ENCODE results near the gene TRIM28. TPM values are rescaled to one million over a fixed set of nuclear protein-coding genes. Genes with fewer than 3 reads are reported as not detected.
"Not testable (repeated sequence)": the region's sequence is repeated elsewhere in the genome, so short reads cannot be mapped to it uniquely, and the experiment has no call there.

TRIM28 gene
- total RNA-seq, 2 donors from 2014 or later, result 427 to 525 TPM

DNA sequence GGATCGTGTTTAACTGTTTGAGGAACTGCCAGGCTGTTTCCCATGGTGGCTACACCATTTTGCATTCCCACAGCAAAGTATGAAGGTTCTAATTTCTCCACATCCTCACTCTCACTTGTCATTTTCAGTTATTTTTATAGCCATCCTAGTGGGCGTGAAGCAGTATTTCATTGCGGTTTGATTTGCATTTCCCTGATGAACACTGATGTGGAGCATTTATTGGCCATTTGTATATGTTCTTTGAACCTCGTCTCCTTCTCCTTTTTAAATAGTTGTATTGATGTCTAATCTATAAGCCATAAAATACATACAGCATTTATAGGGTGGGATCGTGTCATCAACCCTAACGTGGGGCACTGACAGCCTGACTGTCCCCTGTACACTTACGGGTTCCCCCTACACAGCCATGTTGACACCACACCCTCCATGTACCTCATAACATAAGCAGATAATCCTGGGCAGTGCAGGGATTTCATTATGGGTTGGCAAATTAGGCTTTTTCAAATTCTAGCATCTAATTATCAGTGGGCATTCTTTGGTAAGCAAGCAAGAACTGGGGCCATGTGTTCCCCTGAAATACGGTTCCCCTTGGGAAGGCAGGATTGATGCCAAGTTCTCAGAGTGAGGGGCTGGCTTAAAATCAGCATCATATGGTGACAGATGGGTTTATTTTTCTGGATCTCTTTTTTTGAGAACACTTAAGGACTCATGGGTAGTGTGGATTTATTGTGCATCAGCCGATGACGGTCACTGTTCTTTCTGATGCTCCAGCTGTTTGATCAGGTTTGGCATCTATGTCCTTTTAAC is 12.6 kb upstream of the TRIM28 start:
- Mint-ChIP-seq H3K27ac (no peak overlapping the region), H3K27me3 (no peaks in the 10 kb centered on the region), H3K36me3 (ENCODE audit: low read depth) (peaks cover 2% of the 10 kb centered on the region), H3K4me1 (peaks cover 2% of the 10 kb centered on the region), H3K4me3 (no peak overlapping the region)
- no peaks in the 10 kb centered on the region for H3K9me3 ChIP-seq (ENCODE audit: control insufficient read depth, low read length, poor library complexity, severe bottlenecking)
- ATAC-seq, result no peak
- DNase-seq, result no peak

DNA sequence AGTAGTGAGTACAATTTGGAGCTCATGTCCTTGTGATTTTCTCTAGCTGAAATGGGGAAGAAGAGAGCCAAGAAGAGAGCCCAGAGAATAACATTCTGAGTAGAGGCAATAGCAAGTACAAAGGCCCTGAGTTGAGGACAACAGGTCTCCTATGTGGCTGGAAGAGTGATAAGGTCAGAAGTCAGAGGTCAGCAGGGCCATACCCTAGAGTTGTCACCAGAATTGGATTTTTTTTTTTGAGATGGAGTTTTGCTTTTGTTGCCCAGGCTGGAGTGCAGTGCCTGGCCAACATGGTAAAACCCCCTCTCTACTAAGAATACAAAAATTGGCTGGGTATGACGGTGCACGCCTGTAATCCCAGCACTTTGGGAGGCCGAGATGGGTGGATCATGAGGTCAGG is 8.0 kb upstream of the TRIM28 start:
- Mint-ChIP-seq H3K4me3 (no peak overlapping the region), H3K27me3 (no peaks in the 10 kb centered on the region), H3K36me3 (ENCODE audit: low read depth) (peaks cover 2% of the 10 kb centered on the region), H3K27ac (no peak overlapping the region), H3K4me1 (peaks cover 9% of the 10 kb centered on the region)
- ATAC-seq (no peak), DNase-seq (no peak)
- H3K9me3 ChIP-seq (ENCODE audit: control insufficient read depth, low read length, poor library complexity, severe bottlenecking), result no peaks in the 10 kb centered on the region

DNA sequence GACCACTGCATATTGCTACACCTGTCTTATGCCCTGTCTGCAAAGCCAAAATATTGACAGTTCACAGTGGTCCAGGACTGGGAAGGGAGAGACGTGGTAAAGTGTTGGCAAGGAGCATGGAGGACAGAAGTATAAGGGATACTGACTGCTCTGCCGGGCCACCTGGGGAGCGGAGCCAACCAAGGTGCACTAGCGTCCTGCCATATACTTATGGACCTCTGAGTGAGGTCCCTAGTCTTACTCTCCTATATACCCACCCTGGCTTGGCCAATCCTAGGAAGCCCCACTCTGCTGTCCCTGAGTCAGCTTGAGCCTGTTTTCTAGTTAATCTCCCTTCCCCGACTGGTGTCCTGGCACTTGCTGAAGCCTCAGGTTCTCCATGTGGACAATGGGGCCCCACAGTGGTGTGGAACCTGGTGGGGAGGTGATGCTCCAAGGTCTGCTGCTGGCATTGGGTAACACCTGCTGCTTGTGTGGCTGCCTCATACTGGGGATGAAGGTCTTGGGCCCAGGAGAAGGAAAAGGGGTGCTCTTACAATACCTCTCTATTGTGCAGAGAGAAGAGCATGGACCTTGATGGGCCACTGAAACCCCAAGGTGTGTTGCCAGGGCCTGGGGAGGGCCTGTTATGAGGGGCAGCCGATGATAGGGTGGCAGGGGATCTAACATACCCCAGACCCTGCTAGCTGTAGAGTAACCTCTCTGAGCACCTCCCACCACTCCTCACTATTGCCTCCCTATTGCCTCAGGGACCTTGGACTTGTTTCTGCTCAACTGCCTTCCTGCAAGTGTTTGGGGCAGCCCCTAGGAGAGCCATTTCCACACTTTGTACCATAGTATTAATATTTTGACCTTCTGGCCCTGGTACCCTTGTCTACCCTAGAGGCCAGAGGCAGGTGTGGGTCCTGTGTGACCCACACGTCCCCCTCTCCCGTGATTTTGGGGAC is 6.7 kb upstream of the TRIM28 start:
- no peaks in the 10 kb centered on the region for H3K9me3 ChIP-seq (ENCODE audit: control insufficient read depth, low read length, poor library complexity, severe bottlenecking)
- Mint-ChIP-seq H3K27me3 (no peaks in the 10 kb centered on the region), H3K4me1 (peaks cover 9% of the 10 kb centered on the region), H3K27ac (peak overlapping the region; percentile 51), H3K36me3 (ENCODE audit: low read depth) (peaks cover 2% of the 10 kb centered on the region), H3K4me3 (peak overlapping the region; percentile 41)
- ATAC-seq (no peak), DNase-seq (no peak)

DNA sequence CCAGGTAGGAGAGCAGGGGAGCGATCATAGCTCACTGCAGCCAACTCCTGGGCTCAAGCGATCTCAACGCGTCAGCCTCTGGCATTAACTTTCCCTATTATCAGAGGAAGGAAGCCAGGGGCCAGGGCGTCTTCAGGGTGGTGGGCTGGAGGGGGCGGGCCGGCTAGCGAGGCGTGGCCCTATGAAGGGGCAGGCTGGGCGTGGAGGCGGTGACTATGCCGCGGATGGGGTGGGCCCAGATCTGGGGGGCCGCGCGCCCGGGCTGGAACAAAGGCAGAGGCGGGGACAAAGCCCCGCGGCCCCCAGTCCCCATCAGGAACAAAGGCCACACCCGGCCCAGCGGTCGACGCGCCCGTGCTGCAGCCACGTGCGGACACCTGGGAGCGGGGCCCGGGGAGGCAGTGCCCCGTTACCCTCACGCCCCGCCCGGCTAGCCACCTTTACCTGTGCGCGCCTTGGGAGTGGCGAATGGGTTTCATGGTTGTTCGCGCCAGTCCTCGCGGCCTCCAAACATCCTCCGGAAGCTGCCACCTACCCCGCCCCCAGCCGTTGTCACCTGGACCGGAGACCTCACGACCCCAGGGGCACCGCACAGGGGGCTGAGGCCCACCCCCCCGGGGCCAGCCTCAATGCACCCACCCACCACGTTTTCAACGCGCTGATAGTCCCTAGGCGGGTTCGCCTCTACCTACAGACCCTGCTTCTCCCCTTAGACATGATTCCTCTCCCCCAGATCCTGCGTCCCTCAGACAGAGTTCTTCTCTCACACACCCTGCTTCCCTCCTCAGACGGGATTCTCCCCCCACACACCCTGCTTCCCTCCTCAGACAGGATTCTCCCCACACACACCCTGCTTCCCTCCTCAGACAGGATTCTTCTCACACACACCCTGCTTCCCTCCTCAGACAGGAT is 5.4 kb upstream of the TRIM28 start:
- peaks cover 2% of the 10 kb centered on the region for H3K36me3 Mint-ChIP-seq (ENCODE audit: low read depth)
- peaks cover 10% of the 10 kb centered on the region for H3K4me1 Mint-ChIP-seq
- peak overlapping the region; percentile 82 for H3K4me3 Mint-ChIP-seq
- DNase-seq (peak in 1 of 3 donors; percentile 11), ATAC-seq (peak; percentile 78)
- H3K9me3 ChIP-seq (ENCODE audit: control insufficient read depth, low read length, poor library complexity, severe bottlenecking), result no peaks in the 10 kb centered on the region
- no peaks in the 10 kb centered on the region for H3K27me3 Mint-ChIP-seq
- peak overlapping the region; percentile 14 for H3K27ac Mint-ChIP-seq

DNA sequence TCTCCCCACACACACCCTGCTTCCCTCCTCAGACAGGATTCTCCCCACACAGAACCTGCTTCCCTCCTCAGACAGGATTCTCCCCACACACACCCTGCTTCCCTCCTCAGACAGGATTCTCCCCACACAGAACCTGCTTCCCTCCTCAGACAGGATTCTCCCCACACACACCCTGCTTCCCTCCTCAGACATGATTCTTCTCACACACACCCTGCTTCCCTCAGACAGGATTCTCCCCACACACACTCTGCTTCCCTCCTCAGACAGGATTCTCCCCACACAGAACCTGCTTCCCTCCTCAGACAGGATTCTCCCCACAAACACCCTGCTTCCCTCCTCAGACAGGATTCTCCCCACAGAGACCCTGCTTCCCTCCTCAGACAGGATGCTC is 4.7 kb upstream of the TRIM28 start:
- Mint-ChIP-seq H3K4me1 (peaks cover 17% of the 10 kb centered on the region), H3K27ac (peak overlapping the region; percentile 14), H3K4me3 (peak overlapping the region; percentile 82)
- not testable (repeated sequence) for H3K9me3 ChIP-seq (ENCODE audit: control insufficient read depth, low read length, poor library complexity, severe bottlenecking); H3K36me3 Mint-ChIP-seq (ENCODE audit: low read depth); ATAC-seq; DNase-seq; H3K27me3 Mint-ChIP-seq

DNA sequence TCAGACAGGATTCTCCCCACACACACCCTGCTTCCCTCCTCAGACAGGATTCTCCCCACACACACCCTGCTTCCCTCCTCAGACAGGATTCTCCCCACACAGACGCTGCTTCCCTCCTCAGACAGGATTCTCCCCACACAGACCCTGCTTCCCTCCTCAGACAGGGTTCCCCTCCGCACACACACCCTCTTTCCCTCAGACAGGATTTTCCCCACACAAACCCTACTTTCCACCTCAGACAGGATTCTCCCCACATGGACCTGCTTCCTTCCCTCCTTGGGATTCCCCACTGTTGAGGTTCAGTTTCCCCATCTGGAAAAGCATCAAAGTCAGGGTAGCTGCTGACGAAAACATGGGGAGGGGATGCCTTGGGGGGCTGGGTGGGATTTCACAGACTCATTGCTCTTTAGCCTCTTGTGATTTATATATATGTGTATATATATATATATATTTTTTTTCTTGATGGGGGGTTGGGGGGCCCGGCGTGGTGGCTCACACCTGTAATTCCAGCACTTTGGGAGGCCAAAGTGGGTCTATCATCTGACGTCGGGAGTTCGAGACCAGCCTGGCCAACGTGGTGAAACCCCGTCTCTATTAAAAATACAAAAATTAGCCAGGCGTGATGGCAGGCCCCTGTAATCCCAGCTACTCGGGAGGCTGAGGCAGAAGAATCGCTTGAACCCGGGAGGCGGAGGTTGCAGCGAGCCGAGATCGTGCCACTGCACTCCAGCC is 1.1 kb upstream of the TRIM28 start:
- DNase-seq; ATAC-seq; H3K4me3 Mint-ChIP-seq; H3K36me3 Mint-ChIP-seq (ENCODE audit: low read depth); H3K27me3 Mint-ChIP-seq; H3K9me3 ChIP-seq (ENCODE audit: control insufficient read depth, low read length, poor library complexity, severe bottlenecking): not testable (repeated sequence)
- peak overlapping the region; percentile 43 for H3K27ac Mint-ChIP-seq
- peaks cover 34% of the 10 kb centered on the region for H3K4me1 Mint-ChIP-seq

DNA sequence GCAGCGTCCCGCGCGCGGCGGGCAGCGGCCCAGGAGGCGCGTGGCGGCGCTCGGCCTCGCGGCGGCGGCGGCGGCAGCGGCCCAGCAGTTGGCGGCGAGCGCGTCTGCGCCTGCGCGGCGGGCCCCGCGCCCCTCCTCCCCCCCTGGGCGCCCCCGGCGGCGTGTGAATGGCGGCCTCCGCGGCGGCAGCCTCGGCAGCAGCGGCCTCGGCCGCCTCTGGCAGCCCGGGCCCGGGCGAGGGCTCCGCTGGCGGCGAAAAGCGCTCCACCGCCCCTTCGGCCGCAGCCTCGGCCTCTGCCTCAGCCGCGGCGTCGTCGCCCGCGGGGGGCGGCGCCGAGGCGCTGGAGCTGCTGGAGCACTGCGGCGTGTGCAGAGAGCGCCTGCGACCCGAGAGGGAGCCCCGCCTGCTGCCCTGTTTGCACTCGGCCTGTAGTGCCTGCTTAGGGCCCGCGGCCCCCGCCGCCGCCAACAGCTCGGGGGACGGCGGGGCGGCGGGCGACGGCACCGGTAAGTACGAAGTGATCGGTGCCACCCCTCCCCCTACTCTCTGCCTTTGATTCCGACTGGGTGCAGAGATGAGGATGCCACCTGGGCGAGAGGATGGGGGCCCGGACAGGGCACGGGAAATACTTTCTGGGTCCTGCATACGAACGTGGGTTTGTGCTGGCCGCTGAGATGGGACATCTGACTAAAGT is 874 bp downstream of the TRIM28 start:
- ATAC-seq, result peak; percentile 50
- no peaks in the 10 kb centered on the region for H3K27me3 Mint-ChIP-seq
- peak overlapping the region; percentile 95 for H3K4me3 Mint-ChIP-seq

DNA sequence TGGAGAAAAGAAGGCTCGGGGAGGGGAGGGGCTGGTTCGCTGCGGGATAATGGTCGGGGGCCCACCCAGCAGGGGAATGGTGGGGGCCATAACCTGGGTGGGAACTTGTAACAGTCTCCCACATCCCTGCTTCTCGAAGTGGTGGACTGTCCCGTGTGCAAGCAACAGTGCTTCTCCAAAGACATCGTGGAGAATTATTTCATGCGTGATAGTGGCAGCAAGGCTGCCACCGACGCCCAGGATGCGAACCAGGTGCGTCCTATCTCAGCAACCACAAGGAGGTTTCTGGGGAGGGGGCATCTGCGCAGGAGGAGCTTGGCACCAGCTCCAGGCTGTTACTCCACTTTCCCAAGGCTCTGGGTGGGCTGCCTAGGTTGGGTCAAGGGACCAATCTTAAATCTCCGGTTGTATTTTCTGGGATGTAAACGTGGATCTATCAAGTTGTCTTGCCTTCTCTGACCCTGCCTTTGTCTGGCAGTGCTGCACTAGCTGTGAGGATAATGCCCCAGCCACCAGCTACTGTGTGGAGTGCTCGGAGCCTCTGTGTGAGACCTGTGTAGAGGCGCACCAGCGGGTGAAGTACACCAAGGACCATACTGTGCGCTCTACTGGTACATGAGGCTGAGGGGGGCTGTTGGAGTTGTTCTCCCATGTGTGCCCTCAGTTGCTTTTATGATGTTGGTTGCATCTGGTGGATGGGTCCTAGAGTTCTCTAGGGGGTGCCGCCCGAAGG is 1.6 kb downstream of the TRIM28 start:
- peak overlapping the region; percentile 98 for H3K27ac Mint-ChIP-seq
- peaks cover 36% of the 10 kb centered on the region for H3K4me1 Mint-ChIP-seq
- DNase-seq, result no peak
- no peaks in the 10 kb centered on the region for H3K9me3 ChIP-seq (ENCODE audit: control insufficient read depth, low read length, poor library complexity, severe bottlenecking)
- H3K27me3 Mint-ChIP-seq, result no peaks in the 10 kb centered on the region
- H3K36me3 Mint-ChIP-seq (ENCODE audit: low read depth), result peaks cover 7% of the 10 kb centered on the region
- ATAC-seq, result no peak
- peak overlapping the region; percentile 91 for H3K4me3 Mint-ChIP-seq

More for the DNA sequence above, 874 bp downstream of the TRIM28 start:
- peak overlapping the region; percentile 98 for H3K27ac Mint-ChIP-seq
- H3K9me3 ChIP-seq (ENCODE audit: control insufficient read depth, low read length, poor library complexity, severe bottlenecking), result no peaks in the 10 kb centered on the region
- peak; percentile 69 to 80 (median 79) for DNase-seq
- peaks cover 7% of the 10 kb centered on the region for H3K36me3 Mint-ChIP-seq (ENCODE audit: low read depth)
- H3K4me1 Mint-ChIP-seq, result peaks cover 34% of the 10 kb centered on the region

DNA sequence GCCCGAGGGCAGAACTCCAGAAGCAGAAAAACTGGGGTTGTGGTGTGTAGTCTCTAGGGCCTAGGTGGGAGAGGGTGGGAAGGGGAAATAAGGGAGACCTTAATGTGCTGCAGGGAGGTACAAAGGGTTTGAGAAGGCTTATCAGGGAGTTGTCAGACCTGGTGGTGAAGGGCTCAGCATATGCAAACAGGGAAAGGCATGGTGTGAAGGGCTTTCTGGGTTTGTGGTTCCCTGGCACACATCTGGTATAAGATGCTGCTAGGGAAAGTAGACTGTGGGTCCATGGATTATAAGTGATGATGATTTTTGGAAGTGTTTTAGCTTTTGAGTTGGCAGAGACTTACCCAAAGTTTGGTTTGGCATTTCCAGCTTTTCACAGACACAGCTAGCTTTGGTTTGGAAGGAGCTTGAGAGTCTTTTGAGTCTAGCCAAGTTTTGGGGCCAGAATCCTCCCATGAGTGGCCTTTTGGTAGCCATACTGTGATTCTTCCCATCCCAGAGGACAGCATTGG is 2.2 kb downstream of the TRIM28 start:
- Mint-ChIP-seq H3K27me3 (no peaks in the 10 kb centered on the region), H3K27ac (peak overlapping the region; percentile 98), H3K36me3 (ENCODE audit: low read depth) (peaks cover 7% of the 10 kb centered on the region), H3K4me1 (peaks cover 36% of the 10 kb centered on the region), H3K4me3 (peak overlapping the region; percentile 91)
- DNase-seq (no peak), ATAC-seq (no peak)
- no peaks in the 10 kb centered on the region for H3K9me3 ChIP-seq (ENCODE audit: control insufficient read depth, low read length, poor library complexity, severe bottlenecking)

DNA sequence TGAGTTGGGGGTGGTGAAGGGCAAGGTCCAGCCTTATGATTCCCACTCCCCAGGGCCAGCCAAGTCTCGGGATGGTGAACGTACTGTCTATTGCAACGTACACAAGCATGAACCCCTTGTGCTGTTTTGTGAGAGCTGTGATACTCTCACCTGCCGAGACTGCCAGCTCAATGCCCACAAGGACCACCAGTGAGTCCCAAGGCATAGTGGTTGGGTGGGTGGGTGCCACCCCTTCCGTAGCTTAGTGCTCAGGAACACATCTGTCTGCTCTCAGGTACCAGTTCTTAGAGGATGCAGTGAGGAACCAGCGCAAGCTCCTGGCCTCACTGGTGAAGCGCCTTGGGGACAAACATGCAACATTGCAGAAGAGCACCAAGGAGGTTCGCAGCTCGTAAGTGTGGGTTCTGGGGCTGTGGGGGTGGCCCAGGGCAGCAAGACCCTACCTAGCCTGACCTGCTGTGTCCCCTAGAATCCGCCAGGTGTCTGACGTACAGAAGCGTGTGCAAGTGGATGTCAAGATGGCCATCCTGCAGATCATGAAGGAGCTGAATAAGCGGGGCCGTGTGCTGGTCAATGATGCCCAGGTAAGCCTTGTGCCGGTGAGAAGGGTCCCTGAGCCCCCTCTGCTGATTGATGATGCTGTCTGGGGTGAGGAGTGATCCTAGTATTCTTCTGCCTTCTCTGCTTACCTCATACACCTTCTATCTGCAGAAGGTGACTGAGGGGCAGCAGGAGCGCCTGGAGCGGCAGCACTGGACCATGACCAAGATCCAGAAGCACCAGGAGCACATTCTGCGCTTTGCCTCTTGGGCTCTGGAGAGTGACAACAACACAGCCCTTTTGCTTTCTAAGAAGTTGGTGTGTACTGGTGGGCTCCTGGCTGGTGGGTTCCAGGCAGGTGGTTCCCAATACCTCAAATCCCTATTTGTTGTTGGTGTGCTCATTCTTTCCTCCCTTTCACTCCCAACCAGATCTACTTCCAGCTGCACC is 3.8 kb downstream of the TRIM28 start:
- H3K4me1 Mint-ChIP-seq, result peaks cover 38% of the 10 kb centered on the region
- H3K36me3 Mint-ChIP-seq (ENCODE audit: low read depth), result peaks cover 12% of the 10 kb centered on the region
- H3K9me3 ChIP-seq (ENCODE audit: control insufficient read depth, low read length, poor library complexity, severe bottlenecking), result no peaks in the 10 kb centered on the region
- ATAC-seq, result no peak
- no peaks in the 10 kb centered on the region for H3K27me3 Mint-ChIP-seq
- DNase-seq, result no peak
- H3K27ac Mint-ChIP-seq, result peak overlapping the region; percentile 98
- peak overlapping the region; percentile 25 for H3K4me3 Mint-ChIP-seq

Measured in T-helper 17 cell (primary cell).